Measurements from ENCODE around the gene RALGAPA1. TPM values are rescaled to one million over a fixed set of nuclear protein-coding genes. Genes with fewer than 3 reads are reported as not detected.

RALGAPA1 gene
- total RNA-seq, 1 experiment from 2014 or later: 31.7 TPM

- H3K4me1 Mint-ChIP-seq: no peaks in the 10 kb centered on the region
- DNase-seq (ENCODE audit: low spot score) (no peak), ATAC-seq (no peak)
- no peak overlapping the region for H3K4me3 Mint-ChIP-seq
- no peak overlapping the region for H3K27ac Mint-ChIP-seq
- no peak for TF ChIP-seq ARID4B (CRISPR knock-in tag; IDR thresholded peaks at IDR 0.05; ENCODE audit: borderline replicate concordance)
- no peak for TF ChIP-seq JUN (CRISPR knock-in tag; IDR thresholded peaks at IDR 0.05)
- no peak for TF ChIP-seq SP1 (CRISPR knock-in tag; conservative IDR thresholded peaks at IDR 0.05)
- TF ChIP-seq GRHL2 (CRISPR knock-in tag; IDR thresholded peaks at IDR 0.05; ENCODE audit: insufficient replicate concordance, severe bottlenecking): no peak
- CTCF ChIA-PET: no interaction called here
- H3K36me3 Mint-ChIP-seq: peaks cover 21% of the 10 kb centered on the region
- POLR2A ChIA-PET: no interaction called here
- no peaks in the 10 kb centered on the region for H3K27me3 Mint-ChIP-seq (ENCODE audit: low read depth)
- H3K9me3 Mint-ChIP-seq: peaks cover 21% of the 10 kb centered on the region
Observed at GRCh38 chr14:35643513-35643912, 165.6 kb downstream of the RALGAPA1 start.

- Mint-ChIP-seq H3K4me1 (no peaks in the 10 kb centered on the region), H3K27ac (no peak overlapping the region), H3K36me3 (peaks cover 10% of the 10 kb centered on the region), H3K4me3 (no peak overlapping the region), H3K9me3 (peaks cover 7% of the 10 kb centered on the region), H3K27me3 (ENCODE audit: low read depth) (no peaks in the 10 kb centered on the region)
- ATAC-seq (no peak), DNase-seq (ENCODE audit: low spot score) (no peak)
- CTCF ChIA-PET: no interaction called here
- TF ChIP-seq TEAD4 (CRISPR knock-in tag; IDR thresholded peaks at IDR 0.05) (no peak), ZNF232 (CRISPR knock-in tag; IDR thresholded peaks at IDR 0.05) (no peak), ZNF532 (CRISPR knock-in tag; IDR thresholded peaks at IDR 0.05; ENCODE audit: borderline replicate concordance) (no peak), ZNF219 (CRISPR knock-in tag; IDR thresholded peaks at IDR 0.05; ENCODE audit: borderline replicate concordance) (no peak), E2F5 (CRISPR knock-in tag; IDR thresholded peaks at IDR 0.05) (no peak), JUN (CRISPR knock-in tag; IDR thresholded peaks at IDR 0.05) (no peak), HMGA2 (CRISPR knock-in tag; IDR thresholded peaks at IDR 0.05) (no peak), ZNF416 (CRISPR knock-in tag; IDR thresholded peaks at IDR 0.05) (no peak), ATF3 (CRISPR knock-in tag; conservative IDR thresholded peaks at IDR 0.05) (no peak), MYBL2 (CRISPR knock-in tag; IDR thresholded peaks at IDR 0.05) (no peak)
- POLR2A ChIA-PET: no interaction called here
Observed at GRCh38 chr14:35637851-35638250, 171.2 kb downstream of the RALGAPA1 start.

- Mint-ChIP-seq H3K36me3 (peaks cover 4% of the 10 kb centered on the region), H3K27ac (no peak overlapping the region), H3K4me1 (no peaks in the 10 kb centered on the region), H3K9me3 (peaks cover 4% of the 10 kb centered on the region), H3K4me3 (no peak overlapping the region), H3K27me3 (ENCODE audit: low read depth) (no peaks in the 10 kb centered on the region)
- CTCF ChIA-PET: no interaction called here
- POLR2A ChIA-PET: no interaction called here
- ATAC-seq (no peak), DNase-seq (ENCODE audit: low spot score) (no peak)
- TF ChIP-seq PRDM15 (CRISPR knock-in tag; IDR thresholded peaks at IDR 0.05): no peak
- TF ChIP-seq FOXJ3 (CRISPR knock-in tag; IDR thresholded peaks at IDR 0.05; ENCODE audit: borderline replicate concordance): no peak
Observed at GRCh38 chr14:35637269-35637668, 171.8 kb downstream of the RALGAPA1 start.

All from WTC11 (cell line).